AG09319 (cell line): ENCODE measurements around the gene MYOZ1.
"Not testable (repeated sequence)": the region's sequence is repeated elsewhere in the genome, so short reads cannot be mapped to it uniquely, and the experiment has no call there.

Experiments
- DNase-seq: peaks from one replicate; pipeline ENCODE4 v3.0.0-alpha.2; 2010; ENCODE audit warnings: low read depth; ENCODE audit errors: extremely low read depth
- TF ChIP-seq, protein P1 (sequence below): IDR thresholded peaks from 2 replicates; pipeline ENCODE4 v1.5.1; 2011; ENCODE audit warnings: low read depth, mild to moderate bottlenecking, inconsistent platforms, low read length, moderate library complexity

The MYOZ1 gene

DNA sequence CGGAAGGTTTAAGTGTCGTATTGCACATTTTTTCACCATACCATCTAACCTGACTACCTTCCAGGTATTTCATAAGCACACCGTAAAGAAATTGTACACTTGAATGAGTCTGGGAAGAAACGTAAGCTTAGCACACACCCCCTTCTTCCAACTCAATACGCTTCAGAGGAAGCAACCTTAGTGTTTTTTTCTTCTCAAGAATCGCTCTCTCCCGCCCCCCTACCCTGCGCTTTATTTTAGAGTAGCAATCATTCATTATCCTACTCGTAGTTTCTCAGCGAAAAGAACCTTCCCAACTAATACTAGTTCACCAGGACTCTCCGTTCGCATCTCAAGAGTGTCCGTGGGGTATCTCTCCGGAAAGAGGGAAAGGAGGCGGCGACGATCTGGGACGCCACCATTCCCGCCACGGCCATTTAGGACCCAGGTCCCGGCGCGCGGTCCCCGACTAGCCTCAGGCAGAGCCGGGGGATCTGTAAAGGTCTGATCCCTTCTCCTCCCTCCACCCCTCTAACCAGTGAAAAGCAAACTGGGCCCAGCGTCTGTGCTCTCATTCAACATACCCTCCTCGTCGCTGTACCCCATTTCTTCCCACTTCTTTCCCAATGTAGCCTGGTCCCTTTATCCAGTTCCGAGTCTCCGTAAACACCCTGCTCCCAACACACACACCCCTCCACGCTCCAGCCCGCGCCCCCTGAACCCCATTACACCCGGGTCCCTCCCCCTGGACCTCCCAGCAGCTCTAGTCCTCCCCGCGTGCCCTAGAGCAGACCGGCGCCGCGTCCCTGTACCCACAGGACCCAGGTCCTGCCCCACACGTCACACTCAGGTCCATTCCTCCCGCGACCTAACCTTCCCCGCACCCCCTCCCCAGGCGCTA lies 16.0 kb downstream of the MYOZ1 start:
- no peak for DNase-seq
- TF ChIP-seq, protein P1, sequence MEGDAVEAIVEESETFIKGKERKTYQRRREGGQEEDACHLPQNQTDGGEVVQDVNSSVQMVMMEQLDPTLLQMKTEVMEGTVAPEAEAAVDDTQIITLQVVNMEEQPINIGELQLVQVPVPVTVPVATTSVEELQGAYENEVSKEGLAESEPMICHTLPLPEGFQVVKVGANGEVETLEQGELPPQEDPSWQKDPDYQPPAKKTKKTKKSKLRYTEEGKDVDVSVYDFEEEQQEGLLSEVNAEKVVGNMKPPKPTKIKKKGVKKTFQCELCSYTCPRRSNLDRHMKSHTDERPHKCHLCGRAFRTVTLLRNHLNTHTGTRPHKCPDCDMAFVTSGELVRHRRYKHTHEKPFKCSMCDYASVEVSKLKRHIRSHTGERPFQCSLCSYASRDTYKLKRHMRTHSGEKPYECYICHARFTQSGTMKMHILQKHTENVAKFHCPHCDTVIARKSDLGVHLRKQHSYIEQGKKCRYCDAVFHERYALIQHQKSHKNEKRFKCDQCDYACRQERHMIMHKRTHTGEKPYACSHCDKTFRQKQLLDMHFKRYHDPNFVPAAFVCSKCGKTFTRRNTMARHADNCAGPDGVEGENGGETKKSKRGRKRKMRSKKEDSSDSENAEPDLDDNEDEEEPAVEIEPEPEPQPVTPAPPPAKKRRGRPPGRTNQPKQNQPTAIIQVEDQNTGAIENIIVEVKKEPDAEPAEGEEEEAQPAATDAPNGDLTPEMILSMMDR, result no peak

DNA sequence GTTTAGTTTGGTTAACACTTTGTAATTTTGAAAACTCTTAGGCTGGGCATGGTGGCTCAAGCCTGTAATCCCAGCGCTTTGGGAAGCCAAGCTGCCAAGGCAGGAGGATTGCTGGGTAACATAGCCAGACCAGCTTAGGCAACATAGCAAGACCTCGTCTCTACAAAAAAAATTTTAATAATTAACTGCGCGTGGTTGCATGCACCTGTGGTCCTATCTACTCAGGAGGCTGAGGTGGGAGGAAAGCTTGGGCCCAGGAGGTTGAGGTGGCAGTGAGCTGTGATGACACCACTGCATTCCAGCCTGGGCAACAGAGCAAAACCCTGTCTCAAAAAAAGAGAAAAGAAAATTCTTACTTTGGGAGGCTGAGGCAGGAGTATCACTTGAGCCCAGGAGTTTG lies 18.2 kb downstream of the MYOZ1 start:
- DNase-seq, result no peak
- TF ChIP-seq, protein P1, result no peak

DNA sequence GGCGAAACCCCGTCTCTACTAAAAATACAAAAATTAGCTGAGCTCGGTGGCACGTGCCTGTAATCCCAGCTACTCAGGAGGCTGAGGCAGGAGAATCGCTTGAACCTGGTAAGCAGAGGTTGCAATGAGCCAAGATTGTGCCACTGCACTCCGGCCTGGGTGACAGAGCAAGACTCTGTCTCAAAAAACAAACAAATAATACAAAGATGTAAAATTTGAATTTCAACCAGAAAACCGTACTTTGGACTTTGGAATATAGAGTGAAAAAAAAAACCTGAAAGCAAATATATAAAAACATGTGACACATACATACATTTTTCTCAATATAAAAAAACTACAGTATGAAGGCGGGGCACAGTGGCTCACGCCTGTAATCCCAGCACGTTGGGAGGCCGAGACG lies 20.3 kb downstream of the MYOZ1 start:
- DNase-seq, result not testable (repeated sequence)

DNA sequence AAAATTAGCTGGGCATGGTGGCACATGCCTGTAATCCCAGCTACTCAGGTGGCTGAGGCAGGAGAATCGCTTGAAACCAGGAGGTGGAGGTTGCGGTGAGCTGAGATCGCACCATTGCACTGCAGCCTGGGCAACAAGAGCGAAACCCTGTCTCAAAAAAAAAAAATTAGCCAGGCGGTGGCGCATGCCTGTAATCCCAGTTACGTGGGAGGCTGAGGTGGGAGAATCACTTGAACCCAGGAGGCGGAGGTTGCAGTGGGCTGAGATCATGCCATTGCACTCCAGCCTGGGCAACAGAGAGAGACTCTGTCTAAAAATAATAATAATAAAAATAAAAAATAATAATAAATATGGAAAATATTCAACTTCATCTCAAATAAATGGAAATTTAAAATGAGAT lies 24.1 kb downstream of the MYOZ1 start:
- DNase-seq, result not testable (repeated sequence)

DNA sequence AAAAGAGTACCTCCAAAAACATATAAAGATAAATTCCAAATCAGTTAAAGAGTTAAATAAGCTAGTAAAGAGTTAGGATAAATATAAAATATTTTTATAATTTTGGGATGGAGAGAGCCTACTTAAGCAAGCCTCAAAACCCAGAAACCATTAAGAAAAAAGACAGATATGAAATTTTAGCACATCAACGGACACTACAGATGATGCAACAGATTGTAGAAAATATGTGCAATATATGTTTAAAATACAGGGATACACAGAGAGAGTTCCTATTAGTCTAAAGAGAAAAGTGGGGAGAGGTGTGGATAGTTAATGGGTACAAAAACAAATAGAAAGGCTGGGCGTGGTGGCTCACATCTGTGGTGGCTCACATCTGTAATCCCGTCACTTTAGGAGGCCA lies 26.6 kb downstream of the MYOZ1 start:
- no peak for DNase-seq

DNA sequence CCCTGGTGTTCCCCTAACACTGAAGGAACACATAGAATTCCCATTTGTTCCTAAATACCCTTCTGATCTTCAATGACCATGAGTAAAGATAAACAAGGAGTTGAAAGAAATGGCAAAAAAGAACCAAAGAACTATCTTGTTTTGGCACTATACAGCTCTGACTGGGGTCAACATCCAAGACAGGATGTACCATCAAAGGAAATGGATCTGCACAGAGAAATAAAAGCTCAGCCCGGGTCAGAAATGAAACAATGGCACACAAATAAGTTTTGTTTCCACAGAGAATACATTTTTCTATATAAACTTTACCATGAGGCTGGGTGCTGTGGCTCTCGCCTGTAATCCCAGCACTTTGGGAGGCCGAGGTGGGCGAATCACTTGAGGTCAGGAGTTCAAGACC lies 32.2 kb downstream of the MYOZ1 start:
- TF ChIP-seq, protein P1, result no peak
- DNase-seq, result no peak

More for the DNA sequence above, 26.6 kb downstream of the MYOZ1 start:
- TF ChIP-seq, protein P1, result no peak

DNA sequence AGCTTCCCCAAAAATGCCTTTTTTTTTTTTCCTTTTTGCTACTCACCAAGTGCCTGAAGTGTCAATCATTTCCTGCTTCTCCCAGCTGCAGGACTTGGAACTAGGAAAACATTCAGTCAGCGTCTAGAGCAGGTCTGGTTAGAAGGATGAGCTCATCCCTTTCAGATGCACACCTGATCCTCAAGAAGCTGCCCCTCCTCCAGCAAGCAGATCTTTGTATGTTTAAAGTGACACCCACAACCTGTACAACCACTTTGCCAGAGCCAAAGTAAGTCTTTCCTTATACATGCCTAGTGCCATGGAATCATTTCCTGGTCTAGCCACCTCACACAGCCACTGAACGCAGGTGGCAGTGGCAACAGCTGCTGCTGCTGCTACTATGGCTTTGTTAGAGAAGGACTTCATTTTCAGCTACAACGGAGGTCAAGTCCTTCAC lies 39.8 kb downstream of the MYOZ1 start:
- no peak for DNase-seq
- TF ChIP-seq, protein P1, result no peak

DNA sequence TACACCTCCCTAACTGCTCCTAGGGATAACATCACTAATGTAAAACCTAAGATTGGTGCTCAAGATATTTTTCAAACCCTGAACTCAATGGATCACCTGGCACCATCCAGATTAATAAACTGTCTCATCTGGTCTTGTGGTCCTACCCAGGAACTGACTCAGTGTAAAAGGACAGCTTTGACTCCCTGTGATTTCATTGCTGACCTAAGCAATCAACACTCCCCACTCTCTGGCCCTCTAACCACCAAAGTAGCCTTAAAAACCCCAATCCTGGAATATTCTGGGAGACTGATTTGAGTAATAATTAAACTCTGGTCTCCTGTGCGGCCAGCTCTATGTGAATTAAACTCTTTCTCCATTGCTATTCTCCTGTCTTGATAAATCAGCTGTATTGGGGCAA lies 43.9 kb downstream of the MYOZ1 start:
- TF ChIP-seq, protein P1, result no peak

More for the DNA sequence above, 43.9 kb downstream of the MYOZ1 start:
- no peak for DNase-seq
